HG03575 (cell line): ENCODE data around the gene AVPR1A.

Source experiments
- ATAC-seq: cut with Tn5 transposase; IDR thresholded peaks from one replicate; pipeline ENCODE4 v1.9.1; 2021; ENCODE audit not compliant: unreplicated experiment, insufficient number of reproducible peaks, low FRiP score; ENCODE audit errors: extremely low read depth

AVPR1A gene

GRCh38 chr12:63101920-63102319 lies 49.1 kb downstream of the AVPR1A start:
- no peak for ATAC-seq

- no peak for ATAC-seq
Measured at GRCh38 chr12:63098851-63099250, 52.1 kb downstream of the AVPR1A start.

GRCh38 chr12:63095369-63095980 lies 55.5 kb downstream of the AVPR1A start:
- ATAC-seq: no peak

GRCh38 chr12:63093711-63094110 lies 57.3 kb downstream of the AVPR1A start:
- no peak for ATAC-seq

- no peak for ATAC-seq
Measured at GRCh38 chr12:63093084-63093483, 57.9 kb downstream of the AVPR1A start.
